Gastroesophageal sphincter (tissue), 3 donors: ENCODE data around the gene LINS1.

Source experiments
- POLR2AphosphoS5 ChIP-seq: sonication (generic); formaldehyde crosslinking; IDR thresholded peaks from one replicate; pipeline ENCODE4 v1.6.1; 2017; ENCODE audit warnings: antibody characterized with exemption
- TF ChIP-seq, protein P1 (sequence below), 4 experiments: fragments of 200-600 bp in 2 of 4; fragments of 450-650 bp in 2 of 4; sonication (generic) in 1 of 4; IDR thresholded peaks; one replicate each; pipeline ENCODE4 v1.5.1; 2017 to 2019; ENCODE audit warnings: antibody characterized with exemption in 4 of 4, mild to moderate bottlenecking in 2 of 4, moderate library complexity in 2 of 4

GRCh38 chr15:100542290-100542689 is 59.7 kb downstream of the LINS1 start:
- TF ChIP-seq, protein P1, sequence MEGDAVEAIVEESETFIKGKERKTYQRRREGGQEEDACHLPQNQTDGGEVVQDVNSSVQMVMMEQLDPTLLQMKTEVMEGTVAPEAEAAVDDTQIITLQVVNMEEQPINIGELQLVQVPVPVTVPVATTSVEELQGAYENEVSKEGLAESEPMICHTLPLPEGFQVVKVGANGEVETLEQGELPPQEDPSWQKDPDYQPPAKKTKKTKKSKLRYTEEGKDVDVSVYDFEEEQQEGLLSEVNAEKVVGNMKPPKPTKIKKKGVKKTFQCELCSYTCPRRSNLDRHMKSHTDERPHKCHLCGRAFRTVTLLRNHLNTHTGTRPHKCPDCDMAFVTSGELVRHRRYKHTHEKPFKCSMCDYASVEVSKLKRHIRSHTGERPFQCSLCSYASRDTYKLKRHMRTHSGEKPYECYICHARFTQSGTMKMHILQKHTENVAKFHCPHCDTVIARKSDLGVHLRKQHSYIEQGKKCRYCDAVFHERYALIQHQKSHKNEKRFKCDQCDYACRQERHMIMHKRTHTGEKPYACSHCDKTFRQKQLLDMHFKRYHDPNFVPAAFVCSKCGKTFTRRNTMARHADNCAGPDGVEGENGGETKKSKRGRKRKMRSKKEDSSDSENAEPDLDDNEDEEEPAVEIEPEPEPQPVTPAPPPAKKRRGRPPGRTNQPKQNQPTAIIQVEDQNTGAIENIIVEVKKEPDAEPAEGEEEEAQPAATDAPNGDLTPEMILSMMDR (IDR thresholded peaks at IDR 0.05): no peak
- no peak for TF ChIP-seq POLR2AphosphoS5
